Endothelial cell of hepatic sinusoid (primary cell): ENCODE measurements around the gene PRKCA.

Experiments used
- in situ Hi-C: cut with HindIII; loops from 2 replicates; pipeline ENCODE4 v1.10.0; 2017; ENCODE audit warnings: low sequenced_read_pairs

PRKCA gene

GRCh38 chr17:66743511-66743910 lies 441.1 kb downstream of the PRKCA start:
- in situ Hi-C loops = loop anchor here (5.0 kb wide), 1 partner anchor 174 kb away; no protein-coding TSS in a partner anchor

- in situ Hi-C loops = no loop called here
These were observed 444.3 kb downstream of the PRKCA start for GRCh38 chr17:66746736-66747135.

GRCh38 chr17:66747578-66748275 lies 445.3 kb downstream of the PRKCA start:
- in situ Hi-C loops = no loop called here

GRCh38 chr17:66748578-66748977 lies 446.2 kb downstream of the PRKCA start:
- in situ Hi-C loops = no loop called here

- in situ Hi-C loops = no loop called here
These were observed 446.9 kb downstream of the PRKCA start for GRCh38 chr17:66749217-66749832.

- in situ Hi-C loops = no loop called here
These were observed 447.7 kb downstream of the PRKCA start for GRCh38 chr17:66750116-66750515.

- in situ Hi-C loops = no loop called here
These were observed 448.5 kb downstream of the PRKCA start for GRCh38 chr17:66750781-66751543.

- in situ Hi-C loops = no loop called here
These were observed 449.4 kb downstream of the PRKCA start for GRCh38 chr17:66751771-66752170.

GRCh38 chr17:66752411-66752810 lies 450.0 kb downstream of the PRKCA start:
- in situ Hi-C loops = no loop called here

GRCh38 chr17:66753126-66753920 lies 450.9 kb downstream of the PRKCA start:
- in situ Hi-C loops = no loop called here

GRCh38 chr17:66755101-66755943 lies 452.9 kb downstream of the PRKCA start:
- in situ Hi-C loops = no loop called here

GRCh38 chr17:66755944-66756290 lies 453.5 kb downstream of the PRKCA start:
- in situ Hi-C loops = no loop called here

GRCh38 chr17:66760324-66760723 lies 457.9 kb downstream of the PRKCA start:
- in situ Hi-C loops = no loop called here

GRCh38 chr17:66762276-66762675 lies 459.9 kb downstream of the PRKCA start:
- in situ Hi-C loops = no loop called here

- in situ Hi-C loops = no loop called here
These were observed 460.6 kb downstream of the PRKCA start for GRCh38 chr17:66763056-66763455.

GRCh38 chr17:66764506-66764905 lies 462.1 kb downstream of the PRKCA start:
- in situ Hi-C loops = no loop called here

- in situ Hi-C loops = no loop called here
These were observed 464.9 kb downstream of the PRKCA start for GRCh38 chr17:66767154-66767933.

- in situ Hi-C loops = no loop called here
These were observed 467.5 kb downstream of the PRKCA start for GRCh38 chr17:66769911-66770310.

GRCh38 chr17:66772148-66772812 lies 469.9 kb downstream of the PRKCA start:
- in situ Hi-C loops = no loop called here
